ENCODE measurements around the gene AKAP13. TPM values are rescaled to one million over a fixed set of nuclear protein-coding genes. Genes with fewer than 3 reads are reported as not detected.
"Not testable (repeated sequence)": the region's sequence is repeated elsewhere in the genome, so short reads cannot be mapped to it uniquely, and the experiment has no call there.

The AKAP13 gene
- total and polyA plus RNA-seq, 2 donors (not counting 1 experiment from before 2014, with no cell fraction given) = 73.8 to 358 TPM

GRCh38 chr15:85439996-85440395 is 59.6 kb downstream of the AKAP13 start:
- no peak overlapping the region for H3K4me3 ChIP-seq (ENCODE audit: control extremely low read depth in 1 of 5, extremely low read depth in 1 of 5, insufficient read depth in 1 of 5, low read depth in 2 of 5, low read length in 4 of 5)
- H3K9ac ChIP-seq (ENCODE audit: low read length) = peak overlapping the region; percentile 15
- H3K4me2 ChIP-seq (replicated peaks; ENCODE audit: low read depth, low read length, poor library complexity, severe bottlenecking) = peak overlapping the region; percentile 40
- no peaks in the 10 kb centered on the region for H3K27me3 Mint-ChIP-seq
- TF ChIP-seq EZH2 (IDR thresholded peaks at IDR 0.05; ENCODE audit: borderline replicate concordance, insufficient read depth, low read depth, low read length, poor library complexity, severe bottlenecking) = no peak
- TF ChIP-seq CTCF (IDR thresholded peaks at IDR 0.05) = no peak
- CTCF ChIA-PET = interaction anchor here (0.6 to 1.4 kb wide), 4 partner anchors 17 to 144 kb away, joined by 3 to 4 read pairs (median 4); no protein-coding TSS in a partner anchor
- DNase-seq (no peak), ATAC-seq (ENCODE audit: low read depth) (no peak)
- H4K20me1 ChIP-seq (ENCODE audit: control insufficient read depth, insufficient read depth, low read length, poor library complexity, severe bottlenecking) = peaks cover 26% of the 10 kb centered on the region
- H3K27ac ChIP-seq (ENCODE audit: low read length in 2 of 2) = peak overlapping the region in 1 of 2 donors; percentile 53
- H3K9me3 Mint-ChIP-seq (ENCODE audit: insufficient read depth) = no peaks in the 10 kb centered on the region
- peaks cover 45% of the 10 kb centered on the region for H3K79me2 ChIP-seq (ENCODE audit: control insufficient read depth, insufficient read depth, low read length)
- no peaks in the 10 kb centered on the region for H3K36me3 ChIP-seq (replicated peaks in 1 of 2; ENCODE audit: control extremely low read depth in 1 of 2, control insufficient read depth in 1 of 2, extremely low read depth in 1 of 2, insufficient read depth in 2 of 2, low read length in 1 of 2)
- no peak overlapping the region for H3K4me3 Mint-ChIP-seq
- no peaks in the 10 kb centered on the region for H3K27me3 ChIP-seq (replicated peaks in 1 of 4; ENCODE audit: control extremely low read depth in 1 of 4, control insufficient read depth in 3 of 4, insufficient read depth in 4 of 4, low read length in 3 of 4)
- no peaks in the 10 kb centered on the region for H3K9me3 ChIP-seq (ENCODE audit: control extremely low read depth in 1 of 3, control insufficient read depth in 2 of 3, insufficient read depth in 1 of 3, low read length in 2 of 3)
- POLR2A ChIA-PET = no interaction called here
- peak overlapping the region; percentile 8 for H3K27ac Mint-ChIP-seq
- intact Hi-C loops (cut with micrococcal nuclease) = loop anchor here (5.0 kb wide), 2 partner anchors 42 to 58 kb away; partner anchors contain the start of gene AKAP13
- H3K4me1 ChIP-seq (ENCODE audit: control insufficient read depth in 2 of 2, insufficient read depth in 2 of 2, low read length in 2 of 2) = peaks cover 32 to 36% of the 10 kb centered on the region in 2 donors
- H2AFZ ChIP-seq (ENCODE audit: insufficient read depth, low read depth, low read length, poor library complexity, severe bottlenecking) = no peak overlapping the region
- H3K4me1 Mint-ChIP-seq = peaks cover 44% of the 10 kb centered on the region

- CTCF ChIA-PET = interaction anchor here (0.6 to 1.4 kb wide), 4 partner anchors 16 to 144 kb away, joined by 3 to 4 read pairs (median 4); no protein-coding TSS in a partner anchor
- Histone ChIP-seq H3K27ac (ENCODE audit: low read length in 2 of 2) (peak overlapping the region in 1 of 2 donors; percentile 53), H3K36me3 (replicated peaks in 1 of 2; ENCODE audit: control extremely low read depth in 1 of 2, control insufficient read depth in 1 of 2, extremely low read depth in 1 of 2, insufficient read depth in 2 of 2, low read length in 1 of 2) (no peaks in the 10 kb centered on the region), H3K4me1 (ENCODE audit: control insufficient read depth in 2 of 2, insufficient read depth in 2 of 2, low read length in 2 of 2) (peaks cover 35 to 40% of the 10 kb centered on the region in 2 donors), H4K20me1 (ENCODE audit: control insufficient read depth, insufficient read depth, low read length, poor library complexity, severe bottlenecking) (peaks cover 27% of the 10 kb centered on the region), H2AFZ (ENCODE audit: insufficient read depth, low read depth, low read length, poor library complexity, severe bottlenecking) (no peak overlapping the region), H3K9me3 (ENCODE audit: control extremely low read depth in 1 of 3, control insufficient read depth in 2 of 3, insufficient read depth in 1 of 3, low read length in 2 of 3) (no peaks in the 10 kb centered on the region), H3K4me2 (replicated peaks; ENCODE audit: low read depth, low read length, poor library complexity, severe bottlenecking) (peak overlapping the region; percentile 40), H3K27me3 (replicated peaks in 1 of 4; ENCODE audit: control extremely low read depth in 1 of 4, control insufficient read depth in 3 of 4, insufficient read depth in 4 of 4, low read length in 3 of 4) (no peaks in the 10 kb centered on the region), H3K4me3 (ENCODE audit: control extremely low read depth in 1 of 5, extremely low read depth in 1 of 5, insufficient read depth in 1 of 5, low read depth in 2 of 5, low read length in 4 of 5) (no peak overlapping the region), H3K9ac (ENCODE audit: low read length) (peak overlapping the region; percentile 15), H3K79me2 (ENCODE audit: control insufficient read depth, insufficient read depth, low read length) (peaks cover 50% of the 10 kb centered on the region)
- POLR2A ChIA-PET = no interaction called here
- H3K4me1 Mint-ChIP-seq = peaks cover 48% of the 10 kb centered on the region
- intact Hi-C loops (cut with micrococcal nuclease) = loop anchor here (5.0 kb wide), 2 partner anchors 42 to 58 kb away; partner anchors contain the start of gene AKAP13
- TF ChIP-seq EZH2 (IDR thresholded peaks at IDR 0.05; ENCODE audit: borderline replicate concordance, insufficient read depth, low read depth, low read length, poor library complexity, severe bottlenecking) = no peak
- no peak for TF ChIP-seq CTCF (IDR thresholded peaks at IDR 0.05)
- H3K27me3 Mint-ChIP-seq = no peaks in the 10 kb centered on the region
- H3K4me3 Mint-ChIP-seq = no peak overlapping the region
- H3K27ac Mint-ChIP-seq = peak overlapping the region; percentile 8
- DNase-seq = no peak
- no peaks in the 10 kb centered on the region for H3K9me3 Mint-ChIP-seq (ENCODE audit: insufficient read depth)
- WGBS (ENCODE audit: insufficient coverage) = no CpG with 5 or more reads among the region's 2 CpGs
- no peak for ATAC-seq (ENCODE audit: low read depth)
Observed at GRCh38 chr15:85440451-85440850, 60.0 kb downstream of the AKAP13 start.

GRCh38 chr15:85441854-85442253 is 61.5 kb downstream of the AKAP13 start:
- POLR2A ChIA-PET; H3K36me3 ChIP-seq (replicated peaks in 1 of 2; ENCODE audit: control extremely low read depth in 1 of 2, control insufficient read depth in 1 of 2, extremely low read depth in 1 of 2, insufficient read depth in 2 of 2, low read length in 1 of 2); H3K4me3 Mint-ChIP-seq; H3K4me3 ChIP-seq (ENCODE audit: control extremely low read depth in 1 of 5, extremely low read depth in 1 of 5, insufficient read depth in 1 of 5, low read depth in 2 of 5, low read length in 4 of 5); H3K9me3 Mint-ChIP-seq (ENCODE audit: insufficient read depth); ATAC-seq (ENCODE audit: low read depth); DNase-seq; H3K4me2 ChIP-seq (replicated peaks; ENCODE audit: low read depth, low read length, poor library complexity, severe bottlenecking); H3K9me3 ChIP-seq (ENCODE audit: control extremely low read depth in 1 of 3, control insufficient read depth in 2 of 3, insufficient read depth in 1 of 3, low read length in 2 of 3); H3K9ac ChIP-seq (ENCODE audit: low read length); H3K27me3 Mint-ChIP-seq; H3K27me3 ChIP-seq (replicated peaks in 1 of 4; ENCODE audit: control extremely low read depth in 1 of 4, control insufficient read depth in 3 of 4, insufficient read depth in 4 of 4, low read length in 3 of 4); H2AFZ ChIP-seq (ENCODE audit: insufficient read depth, low read depth, low read length, poor library complexity, severe bottlenecking): not testable (repeated sequence)
- peaks cover 35 to 41% of the 10 kb centered on the region in 2 donors for H3K4me1 ChIP-seq (ENCODE audit: control insufficient read depth in 2 of 2, insufficient read depth in 2 of 2, low read length in 2 of 2)
- H3K79me2 ChIP-seq (ENCODE audit: control insufficient read depth, insufficient read depth, low read length) = peaks cover 64% of the 10 kb centered on the region
- H4K20me1 ChIP-seq (ENCODE audit: control insufficient read depth, insufficient read depth, low read length, poor library complexity, severe bottlenecking) = peaks cover 38% of the 10 kb centered on the region
- H3K27ac Mint-ChIP-seq = peak overlapping the region; percentile 62
- CTCF ChIA-PET = interaction anchor here (1.1 kb wide), 1 partner anchor 111 kb away, joined by 3 read pairs; no protein-coding TSS in a partner anchor
- WGBS (ENCODE audit: insufficient coverage) = 100% methylated on average over 1 of the region's 8 CpGs
- intact Hi-C loops (cut with micrococcal nuclease) = loop anchor here (2.0 to 5.0 kb wide), 4 partner anchors 15 to 60 kb away; partner anchors contain the start of gene AKAP13
- peaks cover 55% of the 10 kb centered on the region for H3K4me1 Mint-ChIP-seq
- peak overlapping the region in 1 of 2 donors; percentile 48 for H3K27ac ChIP-seq (ENCODE audit: low read length in 2 of 2)

Measured in B cell (primary cell).